ENCODE measurements around the gene BANK1.

GRCh38 chr4:101961144-101961543 lies 170.6 kb downstream of the BANK1 start:
- no peak for TF ChIP-seq ZFP30 (CRISPR knock-in tag; IDR thresholded peaks at IDR 0.05)
- TF ChIP-seq RARB (CRISPR knock-in tag; IDR thresholded peaks at IDR 0.05): no peak
